BLaER1 treated with 17β-estradiol and CSF1 and Interleukin-3, amounts not matched to agents 10 nM and 100 nM (cell line): ENCODE results near the gene NME7.

Source experiments
- H3K27ac ChIP-seq, 11 experiments: shearing (Covaris generic); formaldehyde crosslinking; 2 replicates each; pipeline ENCODE4 v1.8.1; 2022
- H3K27me3 ChIP-seq, 11 experiments: shearing (Covaris generic); formaldehyde crosslinking; 2 replicates each; pipeline ENCODE4 v1.8.1; 2022
- H3K36me3 ChIP-seq, 11 experiments: shearing (Covaris generic); formaldehyde crosslinking; 2 replicates each; pipeline ENCODE4 v1.8.1; 2022
- H3K4me1 ChIP-seq, 10 experiments: shearing (Covaris generic); formaldehyde crosslinking; 2 replicates each; pipeline ENCODE4 v1.8.1; 2022
- H3K4me2 ChIP-seq, 11 experiments: shearing (Covaris generic); formaldehyde crosslinking; 2 replicates each; pipeline ENCODE4 v1.8.1; 2022
- H3K4me3 ChIP-seq, 10 experiments: shearing (Covaris generic); formaldehyde crosslinking; 2 replicates each; pipeline ENCODE4 v1.8.1; 2022
- H3K9ac ChIP-seq, 11 experiments: shearing (Covaris generic); formaldehyde crosslinking; 2 replicates each; pipeline ENCODE4 v1.8.1; 2022
- H3K9me3 ChIP-seq, 11 experiments: shearing (Covaris generic); formaldehyde crosslinking; replicated peaks in 1 of 11; 2 replicates each; pipeline ENCODE4 v1.8.1; 2022
- H4K20me1 ChIP-seq, 11 experiments: shearing (Covaris generic); formaldehyde crosslinking; 2 replicates each; pipeline ENCODE4 v1.8.1; 2022
- Cebpa-rat ChIP-seq, 11 experiments: shearing (Covaris generic); IDR thresholded peaks; 2 replicates each; pipeline ENCODE4 v1.8.1; 2022

The NME7 gene

DNA sequence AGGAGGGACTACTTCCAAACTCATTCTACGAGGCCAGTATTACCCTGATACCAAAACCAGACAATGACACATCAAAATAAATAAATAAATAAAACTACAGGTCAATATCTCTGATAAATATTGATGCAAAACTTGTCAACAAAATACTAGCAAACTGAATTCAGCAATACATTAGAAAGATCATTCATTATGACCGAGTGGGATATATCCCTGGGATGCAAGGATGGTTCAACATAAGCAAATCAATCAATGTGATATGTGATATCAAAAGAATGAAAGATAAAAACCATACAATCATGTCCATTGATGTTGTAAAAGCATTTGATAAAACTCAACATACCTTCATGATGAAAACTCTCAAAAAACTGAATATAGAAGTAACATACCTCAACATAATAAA lies 36.7 kb downstream of the NME7 start:
- peaks cover 0 to 3% (median 0%) of the 10 kb centered on the region in 11 experiments; a peak in 2 of 22 replicates for H3K36me3 ChIP-seq
- peaks cover 11 to 32% (median 22%) of the 10 kb centered on the region in 11 experiments; a peak in 20 of 22 replicates for H3K9me3 ChIP-seq
- H4K20me1 ChIP-seq = no peaks in the 10 kb centered on the region
- no peak overlapping the region for H3K27ac ChIP-seq
- peaks cover 0 to 14% (median 3%) of the 10 kb centered on the region in 10 experiments; a peak in 7 of 20 replicates for H3K4me1 ChIP-seq
- no peaks in the 10 kb centered on the region for H3K27me3 ChIP-seq
- no peak for TF ChIP-seq Cebpa-rat (IDR thresholded peaks at IDR 0.05)
- H3K9ac ChIP-seq = no peak overlapping the region
- H3K4me2 ChIP-seq = no peak overlapping the region
- no peak overlapping the region for H3K4me3 ChIP-seq

DNA sequence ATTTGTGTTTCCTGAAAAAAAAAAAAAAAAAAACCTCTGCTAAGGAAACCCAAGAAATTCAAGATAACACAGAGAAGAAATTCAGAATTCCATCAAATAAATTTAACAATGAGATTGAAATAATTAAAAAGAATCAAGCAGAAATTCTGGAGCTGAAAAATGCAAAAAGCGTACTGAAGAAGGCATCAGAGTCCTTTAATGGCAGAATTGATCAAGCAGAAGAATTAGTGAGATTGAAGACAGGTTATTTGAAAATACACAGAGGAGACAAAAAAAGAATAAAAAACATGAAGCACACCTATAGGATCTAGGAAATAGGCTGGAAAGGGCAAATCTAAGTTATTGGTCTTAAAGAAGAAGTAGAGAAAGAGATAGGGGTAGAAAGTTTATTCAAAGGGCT lies 38.2 kb downstream of the NME7 start:
- no peaks in the 10 kb centered on the region for H3K36me3 ChIP-seq
- H3K4me1 ChIP-seq = peaks cover 0 to 14% (median 3%) of the 10 kb centered on the region in 10 experiments; a peak in 7 of 20 replicates
- no peak overlapping the region for H3K27ac ChIP-seq
- H4K20me1 ChIP-seq = no peaks in the 10 kb centered on the region
- peaks cover 8 to 32% (median 20%) of the 10 kb centered on the region in 11 experiments; a peak in 20 of 22 replicates for H3K9me3 ChIP-seq
- H3K9ac ChIP-seq = no peak overlapping the region
- no peak overlapping the region for H3K4me3 ChIP-seq
- H3K4me2 ChIP-seq = no peak overlapping the region
- no peak for TF ChIP-seq Cebpa-rat (IDR thresholded peaks at IDR 0.05)
- no peaks in the 10 kb centered on the region for H3K27me3 ChIP-seq

DNA sequence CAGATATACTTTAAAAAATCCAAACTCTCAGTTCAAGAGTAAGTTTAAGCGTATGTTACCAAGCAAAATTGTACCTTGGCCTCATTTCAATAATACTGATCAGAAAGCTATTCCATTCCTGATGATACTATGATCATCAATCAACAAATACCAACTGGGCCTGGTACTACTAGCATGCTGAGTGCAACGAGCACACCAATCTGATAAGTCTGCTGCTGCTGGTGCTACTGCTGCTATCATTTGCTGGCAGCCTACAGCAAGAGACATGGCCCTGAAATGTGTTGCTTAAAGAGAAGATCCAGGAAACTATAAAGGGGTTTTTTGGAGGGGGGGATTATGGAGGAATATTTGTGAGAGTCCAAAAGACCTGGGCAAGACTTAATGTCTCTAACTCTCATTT lies 39.7 kb downstream of the NME7 start:
- Histone ChIP-seq H3K27me3 (no peaks in the 10 kb centered on the region), H4K20me1 (no peaks in the 10 kb centered on the region), H3K4me2 (no peak overlapping the region), H3K9me3 (peaks cover 8 to 32% (median 20%) of the 10 kb centered on the region in 11 experiments; a peak in 20 of 22 replicates), H3K27ac (no peak overlapping the region), H3K4me1 (peaks cover 0 to 14% (median 3%) of the 10 kb centered on the region in 10 experiments; a peak in 7 of 20 replicates), H3K9ac (no peak overlapping the region), H3K36me3 (peaks cover 0 to 3% (median 0%) of the 10 kb centered on the region in 11 experiments; a peak in 1 of 22 replicates), H3K4me3 (no peak overlapping the region)
- no peak for TF ChIP-seq Cebpa-rat (IDR thresholded peaks at IDR 0.05)

DNA sequence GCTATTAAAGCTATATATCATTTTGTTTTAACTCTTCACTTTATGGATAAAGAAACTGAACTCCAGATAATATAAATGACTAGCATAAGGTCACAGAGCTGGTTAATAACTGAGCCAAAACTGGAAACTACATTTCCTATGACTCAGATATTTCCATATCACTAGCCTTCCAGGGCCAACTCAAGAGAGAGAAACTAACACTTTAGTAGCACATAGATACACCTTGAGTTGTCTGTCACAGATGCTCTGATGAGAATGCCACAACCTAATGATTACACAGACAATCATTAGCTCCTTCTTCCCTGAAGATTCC lies 40.7 kb downstream of the NME7 start:
- Histone ChIP-seq H3K4me2 (peak overlapping the region in 4 of 11 experiments; percentile 17 to 52 (median 44); a peak in 6 of 22 replicates), H3K36me3 (peaks cover 0 to 4% (median 0%) of the 10 kb centered on the region in 11 experiments; a peak in 1 of 22 replicates), H3K4me3 (no peak overlapping the region), H4K20me1 (no peaks in the 10 kb centered on the region), H3K9me3 (peaks cover 8 to 30% (median 20%) of the 10 kb centered on the region in 11 experiments; a peak in 20 of 22 replicates), H3K27ac (no peak overlapping the region), H3K4me1 (peaks cover 0 to 14% (median 3%) of the 10 kb centered on the region in 10 experiments; a peak in 7 of 20 replicates), H3K9ac (no peak overlapping the region), H3K27me3 (no peaks in the 10 kb centered on the region)
- no peak for TF ChIP-seq Cebpa-rat (IDR thresholded peaks at IDR 0.05)

DNA sequence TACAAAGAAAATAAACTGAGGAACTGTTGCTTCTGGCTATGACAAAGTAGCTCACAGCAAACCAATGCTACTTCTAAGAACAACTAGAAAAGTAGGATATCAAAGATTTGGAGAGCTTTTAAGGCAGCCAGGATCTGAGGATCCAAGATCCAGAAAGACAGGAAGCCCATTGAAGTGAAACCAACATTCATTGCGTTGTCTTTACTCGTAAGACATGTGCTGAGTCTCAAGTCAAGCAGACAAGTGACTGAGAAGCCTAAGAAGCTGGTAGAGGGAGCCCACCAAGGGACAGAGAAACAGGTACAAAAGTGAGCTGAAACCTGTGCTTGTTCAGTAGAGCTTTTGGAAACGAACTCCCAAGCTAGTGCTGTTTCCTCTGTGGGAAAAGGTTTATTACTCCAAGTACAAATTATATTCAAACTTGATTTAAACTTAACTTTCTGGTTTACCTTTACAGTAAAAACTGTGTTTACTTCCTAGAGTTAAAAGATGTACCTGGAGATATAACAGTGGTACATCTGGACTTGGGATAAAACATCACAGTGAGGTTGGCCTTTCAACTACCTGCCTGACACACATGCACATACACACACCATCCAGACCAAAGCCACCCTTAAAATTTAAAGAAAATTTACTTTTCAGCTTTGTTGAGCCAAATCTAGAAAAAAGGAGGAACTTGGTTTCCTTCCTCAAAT lies 41.2 kb downstream of the NME7 start:
- Histone ChIP-seq H3K4me2 (peak overlapping the region in 4 of 11 experiments; percentile 17 to 52 (median 44); a peak in 7 of 22 replicates), H3K4me1 (peaks cover 0 to 14% (median 3%) of the 10 kb centered on the region in 10 experiments; a peak in 7 of 20 replicates), H3K36me3 (peaks cover 0 to 4% (median 0%) of the 10 kb centered on the region in 11 experiments; a peak in 1 of 22 replicates), H3K9me3 (peaks cover 8 to 28% (median 20%) of the 10 kb centered on the region in 11 experiments; a peak in 20 of 22 replicates), H3K4me3 (no peak overlapping the region), H3K27me3 (no peaks in the 10 kb centered on the region), H3K9ac (no peak overlapping the region), H3K27ac (no peak overlapping the region), H4K20me1 (no peaks in the 10 kb centered on the region)
- TF ChIP-seq Cebpa-rat (IDR thresholded peaks at IDR 0.05) = no peak

DNA sequence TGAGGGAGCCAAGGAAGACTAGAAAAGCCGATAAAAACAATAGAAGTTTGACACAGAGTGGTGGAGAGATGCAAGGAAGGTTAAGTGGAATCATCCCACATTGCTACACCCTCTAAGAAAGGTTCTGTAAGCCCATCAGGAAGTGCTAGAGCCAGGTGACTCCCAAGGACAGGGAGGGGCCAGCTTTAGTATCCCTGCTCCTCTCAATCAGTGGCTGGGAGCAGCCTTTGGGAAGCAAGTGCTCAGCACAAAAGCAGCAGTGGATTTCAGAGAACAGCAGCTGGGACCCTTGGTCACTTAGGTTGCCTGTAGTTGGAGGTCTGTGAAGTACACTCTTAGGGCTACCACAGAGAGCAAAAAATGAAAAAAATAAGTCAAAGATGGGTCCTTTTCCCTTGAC lies 42.5 kb downstream of the NME7 start:
- no peak overlapping the region for H3K4me3 ChIP-seq
- H3K9ac ChIP-seq = no peak overlapping the region
- H3K27me3 ChIP-seq = no peaks in the 10 kb centered on the region
- H3K4me1 ChIP-seq = peaks cover 0 to 14% (median 3%) of the 10 kb centered on the region in 10 experiments; a peak in 7 of 20 replicates
- H3K4me2 ChIP-seq = no peak overlapping the region
- no peak overlapping the region for H3K27ac ChIP-seq
- H3K36me3 ChIP-seq = peaks cover 0 to 4% (median 0%) of the 10 kb centered on the region in 11 experiments; a peak in 1 of 22 replicates
- TF ChIP-seq Cebpa-rat (IDR thresholded peaks at IDR 0.05) = no peak
- H4K20me1 ChIP-seq = no peaks in the 10 kb centered on the region
- peaks cover 2 to 15% (median 9%) of the 10 kb centered on the region in 11 experiments; a peak in 19 of 22 replicates for H3K9me3 ChIP-seq

DNA sequence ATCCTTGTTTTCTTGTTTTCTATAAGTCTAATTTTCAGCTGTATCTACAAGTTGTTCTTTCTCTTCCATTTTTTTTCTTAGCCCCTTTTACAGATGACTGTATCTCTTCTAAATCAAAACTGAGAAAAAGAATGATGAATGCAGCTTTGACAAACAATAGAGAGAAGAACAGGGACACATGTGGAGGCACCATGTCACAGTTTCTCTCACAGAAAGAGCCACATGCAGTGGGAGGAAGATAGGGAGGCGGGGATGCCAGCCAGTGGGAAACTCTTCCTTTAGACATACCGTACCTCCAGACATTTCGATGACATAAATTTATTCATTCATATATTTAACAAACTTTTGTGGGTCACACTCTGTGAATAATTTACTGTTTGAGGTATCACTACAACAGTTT lies 45.5 kb downstream of the NME7 start:
- Histone ChIP-seq H3K4me3 (no peak overlapping the region), H3K36me3 (peaks cover 0 to 4% (median 0%) of the 10 kb centered on the region in 11 experiments; a peak in 1 of 22 replicates), H3K27ac (no peak overlapping the region), H4K20me1 (no peaks in the 10 kb centered on the region), H3K27me3 (no peaks in the 10 kb centered on the region), H3K4me2 (no peak overlapping the region), H3K9me3 (no peaks in the 10 kb centered on the region), H3K4me1 (peaks cover 0 to 11% (median 2%) of the 10 kb centered on the region in 10 experiments; a peak in 7 of 20 replicates), H3K9ac (no peak overlapping the region)
- no peak for TF ChIP-seq Cebpa-rat (IDR thresholded peaks at IDR 0.05)

DNA sequence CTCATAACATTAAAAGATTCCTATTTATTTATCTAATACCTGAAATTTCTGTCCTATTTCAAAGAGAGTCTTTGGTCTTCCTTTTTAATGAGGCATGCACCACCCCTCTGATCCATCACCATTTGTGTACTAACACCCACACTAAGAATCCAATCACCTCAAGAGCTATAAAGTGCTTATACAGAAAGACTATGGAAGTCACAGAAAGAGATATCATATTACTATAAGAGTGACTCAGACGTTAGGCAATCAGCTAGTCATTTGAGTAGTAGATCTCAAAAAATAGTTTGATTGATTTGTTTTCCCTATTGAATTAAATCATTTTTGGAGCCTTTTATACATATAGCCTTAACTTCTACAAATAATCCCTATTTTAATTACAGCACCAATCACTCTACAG lies 46.1 kb downstream of the NME7 start:
- no peaks in the 10 kb centered on the region for H3K9me3 ChIP-seq
- TF ChIP-seq Cebpa-rat (IDR thresholded peaks at IDR 0.05) = no peak
- H3K4me1 ChIP-seq = peaks cover 0 to 5% (median 0%) of the 10 kb centered on the region in 10 experiments; a peak in 6 of 20 replicates
- no peak overlapping the region for H3K9ac ChIP-seq
- no peaks in the 10 kb centered on the region for H4K20me1 ChIP-seq
- H3K36me3 ChIP-seq = peaks cover 0 to 4% (median 0%) of the 10 kb centered on the region in 11 experiments; a peak in 1 of 22 replicates
- no peak overlapping the region for H3K4me2 ChIP-seq
- no peak overlapping the region for H3K27ac ChIP-seq
- no peak overlapping the region for H3K4me3 ChIP-seq
- H3K27me3 ChIP-seq = no peaks in the 10 kb centered on the region

DNA sequence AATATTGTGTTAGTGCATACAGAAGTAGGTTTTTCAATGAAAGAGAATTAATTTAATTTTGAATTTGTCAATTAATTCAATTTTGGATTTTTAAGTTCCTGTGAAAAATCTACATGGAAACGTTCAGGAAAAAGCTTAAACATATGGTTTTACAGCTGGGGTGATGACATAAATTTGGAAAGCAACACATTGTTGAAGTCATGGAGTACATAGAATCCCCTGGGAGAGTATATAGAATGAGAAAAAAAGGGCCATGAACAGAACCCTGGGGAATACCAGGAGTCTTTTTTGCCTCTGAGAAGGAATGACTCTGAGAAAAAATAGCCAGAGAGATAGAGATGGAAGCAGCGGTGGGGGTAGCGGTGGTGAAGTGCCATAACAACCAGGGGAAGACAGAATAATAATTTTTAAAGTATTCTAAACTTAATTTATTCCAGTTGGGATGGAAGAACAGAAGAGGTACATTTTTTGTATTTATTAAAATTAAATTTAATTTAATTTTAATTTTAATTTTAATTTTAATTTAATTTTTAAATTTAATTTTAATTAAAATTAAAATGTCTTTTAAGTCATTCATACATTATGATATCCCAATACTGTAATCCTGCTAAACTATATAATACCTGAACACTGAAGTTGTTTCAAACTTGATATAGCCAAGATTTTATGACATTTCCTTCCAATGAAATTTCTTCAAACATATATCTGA lies 48.9 kb downstream of the NME7 start:
- H3K27me3 ChIP-seq = no peaks in the 10 kb centered on the region
- H3K4me1 ChIP-seq = no peaks in the 10 kb centered on the region
- no peak overlapping the region for H3K4me2 ChIP-seq
- no peak overlapping the region for H3K4me3 ChIP-seq
- peaks cover 0 to 4% (median 0%) of the 10 kb centered on the region in 11 experiments; a peak in 1 of 22 replicates for H3K36me3 ChIP-seq
- no peaks in the 10 kb centered on the region for H4K20me1 ChIP-seq
- no peak for TF ChIP-seq Cebpa-rat (IDR thresholded peaks at IDR 0.05)
- no peak overlapping the region for H3K27ac ChIP-seq
- H3K9me3 ChIP-seq = no peaks in the 10 kb centered on the region
- H3K9ac ChIP-seq = no peak overlapping the region
